Activated T-helper 2 cell treated with anti-CD3 and anti-CD28 coated beads, Interferon-gamma antibody, Interleukin-2, Interleukin-4, amounts not matched to agents 10 μg/mL and 5 μg/mL and 100 μg/mL, durations not matched to agents 14 hours and 24 hours and 36 hours (primary cell): ENCODE results near the gene CCDC14. TPM values are rescaled to one million over a fixed set of nuclear protein-coding genes. Genes with fewer than 3 reads are reported as not detected.

Experiments used
- DNase-seq: peaks from one replicate; pipeline ENCODE4 v3.0.0; 2021; ENCODE audit warnings: low spot score
- H3K27ac Mint-ChIP-seq: one replicate; pipeline ENCODE4 v1.8.0; 2021; ENCODE audit warnings: mixed read lengths
- H3K27me3 Mint-ChIP-seq: one replicate; pipeline ENCODE4 v1.8.0; 2021; ENCODE audit warnings: low read depth, mixed read lengths
- H3K36me3 Mint-ChIP-seq: one replicate; pipeline ENCODE4 v1.8.0; 2021; ENCODE audit warnings: low read depth, mixed read lengths
- H3K4me1 Mint-ChIP-seq: one replicate; pipeline ENCODE4 v1.8.0; 2021; ENCODE audit warnings: low read depth, mixed read lengths
- H3K4me3 Mint-ChIP-seq: one replicate; pipeline ENCODE4 v1.8.0; 2021; ENCODE audit warnings: low read depth, mild to moderate bottlenecking, moderate library complexity, mixed read lengths
- H3K9me3 Mint-ChIP-seq: one replicate; pipeline ENCODE4 v1.8.0; 2021; ENCODE audit warnings: mixed read lengths
- intact Hi-C: fragments of 100-400 bp; cut with micrococcal nuclease; formaldehyde crosslinking; loops from one replicate; pipeline ENCODE4 v1.15.1; 2023
- total RNA-seq: library from RNA; stranded (reverse); gene quantifications from 2 replicates; pipeline ENCODE4 v1.2.3, GENCODE V29; 2022

Gene CCDC14
- total RNA-seq, 1 donor from 2014 or later = 51.7 TPM

DNA sequence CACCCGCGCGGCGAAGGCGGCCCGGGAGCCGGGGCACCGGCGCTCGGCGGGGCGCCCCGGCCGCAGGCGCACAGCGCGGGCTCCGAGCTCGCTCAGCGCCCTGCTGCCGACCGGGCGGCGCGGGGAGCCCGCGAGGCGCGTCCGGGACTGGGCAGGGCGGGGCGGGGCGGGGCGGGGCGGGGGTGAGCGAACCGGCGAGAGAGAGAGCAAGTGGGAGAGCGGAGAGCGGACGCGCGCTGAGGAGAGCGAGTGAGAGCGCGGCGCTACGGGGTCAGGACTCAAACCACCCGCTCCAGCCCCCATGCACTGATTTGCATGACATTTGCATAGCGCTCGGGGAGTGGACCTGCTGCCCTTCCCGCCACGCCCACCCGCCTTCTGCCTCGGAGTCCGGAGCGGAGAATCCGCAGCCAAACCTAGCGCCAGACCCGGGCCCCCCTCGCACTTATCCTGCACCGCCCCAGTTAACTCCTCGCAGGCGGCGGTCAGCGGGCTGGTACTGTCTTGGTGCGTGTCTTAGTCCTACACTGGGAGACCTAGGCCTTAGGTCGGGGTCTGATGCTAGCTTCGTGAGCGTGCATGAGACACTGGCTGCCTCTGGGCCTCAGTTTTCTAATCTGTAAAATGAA, 76.7 kb downstream of the CCDC14 start, which contains the start of gene MYLK:
TSS of gene MYLK (minus strand) at position 130 of the 629 bp plus-strand sequence. CDS start 90,491 bp downstream, outside the sequence.
- intact Hi-C loops = loop anchor here (5.0 kb wide), 1 partner anchor 78 kb away; the partner anchor contains the start of gene CCDC14
- no peaks in the 10 kb centered on the region for H3K36me3 Mint-ChIP-seq

GRCh38 chr3:123883701-123884202, 77.3 kb downstream of the CCDC14 start:
- Mint-ChIP-seq H3K36me3 (no peaks in the 10 kb centered on the region), H3K4me3 (peak overlapping the region; percentile 57), H3K27me3 (peaks cover 57% of the 10 kb centered on the region), H3K27ac (no peak overlapping the region), H3K4me1 (peaks cover 10% of the 10 kb centered on the region), H3K9me3 (no peaks in the 10 kb centered on the region)
- no peak for DNase-seq
- intact Hi-C loops = loop anchor here (5.0 kb wide), 1 partner anchor 79 kb away; the partner anchor contains the start of gene CCDC14

More for the DNA sequence above, 76.7 kb downstream of the CCDC14 start, which contains the start of gene MYLK:
- DNase-seq = peak; percentile 56
- H3K9me3 Mint-ChIP-seq = no peaks in the 10 kb centered on the region
- no peak within 1 kb of the TSS for H3K27ac Mint-ChIP-seq
- peak within 1 kb of the TSS; percentile 74 for H3K4me3 Mint-ChIP-seq
- peaks cover 10% of the 10 kb centered on the region for H3K4me1 Mint-ChIP-seq
- H3K27me3 Mint-ChIP-seq = peaks cover 58% of the 10 kb centered on the region

DNA sequence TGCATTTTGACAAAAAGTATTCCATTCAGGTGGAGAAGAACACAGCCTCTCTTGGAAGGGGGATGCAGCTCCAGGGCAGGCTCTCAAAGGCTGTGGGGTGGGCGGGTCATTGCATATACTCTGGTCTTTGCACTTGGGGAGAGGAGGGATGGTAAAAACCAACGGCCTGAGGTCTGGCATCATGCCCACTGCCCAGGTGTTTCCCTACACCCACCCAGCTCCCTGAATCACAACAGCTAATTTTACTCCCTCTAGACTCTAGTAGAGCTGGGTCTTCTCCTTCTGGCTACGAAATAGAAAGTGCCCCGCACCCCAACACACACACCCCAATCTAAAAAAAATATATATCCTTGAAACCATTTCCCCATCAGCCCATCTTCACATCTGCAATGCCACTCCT, 77.9 kb downstream of the CCDC14 start:
- H3K4me1 Mint-ChIP-seq = peaks cover 10% of the 10 kb centered on the region
- intact Hi-C loops = loop anchor here (5.0 kb wide), 1 partner anchor 79 kb away; the partner anchor contains the start of gene CCDC14

GRCh38 chr3:123881771-123882170, 79.3 kb downstream of the CCDC14 start:
- Mint-ChIP-seq H3K4me3 (no peak overlapping the region), H3K9me3 (no peaks in the 10 kb centered on the region), H3K4me1 (peaks cover 10% of the 10 kb centered on the region), H3K27ac (no peak overlapping the region), H3K36me3 (no peaks in the 10 kb centered on the region), H3K27me3 (peaks cover 50% of the 10 kb centered on the region)
- intact Hi-C loops = loop anchor here (5.0 kb wide), 1 partner anchor 81 kb away; the partner anchor contains the start of gene CCDC14
- DNase-seq = no peak

More for the DNA sequence above, 77.9 kb downstream of the CCDC14 start:
- H3K4me3 Mint-ChIP-seq = peak overlapping the region; percentile 57
- no peak overlapping the region for H3K27ac Mint-ChIP-seq
- DNase-seq = no peak
- H3K9me3 Mint-ChIP-seq = no peaks in the 10 kb centered on the region
- H3K27me3 Mint-ChIP-seq = peaks cover 52% of the 10 kb centered on the region
- H3K36me3 Mint-ChIP-seq = no peaks in the 10 kb centered on the region

DNA sequence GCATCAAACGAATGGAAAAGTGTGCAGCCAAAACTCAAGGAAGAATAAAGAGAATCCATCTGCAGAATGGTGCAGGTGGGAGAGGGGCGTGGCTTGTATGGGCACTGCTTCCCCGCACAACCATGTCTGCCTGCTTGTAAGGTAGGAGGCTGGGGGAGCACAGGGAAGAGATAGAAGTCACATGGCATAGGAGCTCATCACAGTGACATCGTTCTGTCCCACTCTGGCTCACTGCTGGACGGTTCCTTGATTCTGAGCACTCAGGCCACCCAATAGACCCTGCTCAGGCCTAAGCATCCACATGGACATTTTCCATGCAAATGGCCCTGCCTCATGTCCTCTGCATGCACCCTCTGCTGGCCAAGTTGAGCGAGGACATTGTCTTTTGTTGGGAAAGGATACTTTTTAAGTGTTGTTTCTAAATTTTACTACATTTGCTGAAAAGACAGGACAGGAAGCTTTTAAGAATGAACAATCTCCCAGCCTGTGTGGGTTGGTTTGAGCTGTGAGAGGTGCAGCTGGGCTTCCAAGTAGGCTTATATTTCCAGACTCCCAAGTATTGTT, 79.9 kb downstream of the CCDC14 start:
- Mint-ChIP-seq H3K27ac (no peak overlapping the region), H3K27me3 (peaks cover 45% of the 10 kb centered on the region), H3K9me3 (no peaks in the 10 kb centered on the region), H3K4me3 (no peak overlapping the region), H3K4me1 (peaks cover 10% of the 10 kb centered on the region), H3K36me3 (no peaks in the 10 kb centered on the region)
- intact Hi-C loops = loop anchor here (5.0 kb wide), 1 partner anchor 81 kb away; the partner anchor contains the start of gene CCDC14
- no peak for DNase-seq

DNA sequence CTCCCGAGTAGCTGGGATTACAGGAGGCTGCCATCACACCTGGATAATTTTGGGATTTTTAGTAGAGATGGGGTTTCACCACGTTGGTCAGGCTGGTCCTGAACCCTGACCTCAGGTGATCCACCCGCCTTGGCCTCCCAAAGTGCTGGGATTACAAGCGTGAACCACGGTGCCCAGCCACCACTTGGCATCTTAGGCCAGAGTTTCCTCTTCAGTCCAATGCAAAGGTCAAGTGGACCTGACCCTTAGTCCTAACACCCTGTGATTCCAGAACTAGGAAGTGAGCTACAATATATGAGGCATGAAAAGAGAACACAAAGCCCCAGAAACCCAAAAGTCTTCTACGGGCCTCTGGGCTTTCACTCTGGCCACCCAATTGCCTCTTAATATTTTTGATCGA, 82.2 kb downstream of the CCDC14 start:
- intact Hi-C loops = no loop called here
- H3K4me1 Mint-ChIP-seq = peaks cover 5% of the 10 kb centered on the region
- H3K9me3 Mint-ChIP-seq = no peaks in the 10 kb centered on the region
- H3K27me3 Mint-ChIP-seq = peaks cover 48% of the 10 kb centered on the region
- H3K27ac Mint-ChIP-seq = no peak overlapping the region
- no peak for DNase-seq
- no peaks in the 10 kb centered on the region for H3K36me3 Mint-ChIP-seq
- H3K4me3 Mint-ChIP-seq = no peak overlapping the region

GRCh38 chr3:123877965-123878364, 83.1 kb downstream of the CCDC14 start:
- no peaks in the 10 kb centered on the region for H3K9me3 Mint-ChIP-seq
- DNase-seq = no peak
- intact Hi-C loops = no loop called here
- no peaks in the 10 kb centered on the region for H3K4me1 Mint-ChIP-seq
- peaks cover 45% of the 10 kb centered on the region for H3K27me3 Mint-ChIP-seq
- H3K36me3 Mint-ChIP-seq = no peaks in the 10 kb centered on the region
- no peak overlapping the region for H3K27ac Mint-ChIP-seq
- H3K4me3 Mint-ChIP-seq = no peak overlapping the region

DNA sequence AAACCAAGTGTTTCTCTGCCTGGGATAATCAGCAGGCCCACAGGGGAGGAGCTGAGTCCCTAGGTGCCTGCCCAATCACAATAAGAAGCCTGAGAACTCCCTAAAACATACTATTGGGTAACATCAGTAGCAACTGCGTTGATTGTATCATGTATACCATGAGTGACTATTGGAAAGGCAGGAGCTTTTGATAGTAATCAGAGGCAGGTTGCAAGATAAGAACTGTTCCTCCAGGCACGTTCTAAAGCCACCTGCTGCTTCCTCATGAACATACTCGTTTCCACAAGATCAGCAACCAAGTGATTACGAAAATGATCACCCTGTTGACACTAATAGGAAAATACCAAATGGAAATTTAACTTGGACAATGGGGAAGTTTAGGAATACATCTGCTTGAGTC, 83.6 kb downstream of the CCDC14 start:
- intact Hi-C loops = no loop called here
- no peak for DNase-seq
- H3K27me3 Mint-ChIP-seq = peaks cover 41% of the 10 kb centered on the region
- H3K9me3 Mint-ChIP-seq = no peaks in the 10 kb centered on the region
- H3K27ac Mint-ChIP-seq = no peak overlapping the region
- no peaks in the 10 kb centered on the region for H3K36me3 Mint-ChIP-seq
- no peak overlapping the region for H3K4me3 Mint-ChIP-seq
- H3K4me1 Mint-ChIP-seq = no peaks in the 10 kb centered on the region

DNA sequence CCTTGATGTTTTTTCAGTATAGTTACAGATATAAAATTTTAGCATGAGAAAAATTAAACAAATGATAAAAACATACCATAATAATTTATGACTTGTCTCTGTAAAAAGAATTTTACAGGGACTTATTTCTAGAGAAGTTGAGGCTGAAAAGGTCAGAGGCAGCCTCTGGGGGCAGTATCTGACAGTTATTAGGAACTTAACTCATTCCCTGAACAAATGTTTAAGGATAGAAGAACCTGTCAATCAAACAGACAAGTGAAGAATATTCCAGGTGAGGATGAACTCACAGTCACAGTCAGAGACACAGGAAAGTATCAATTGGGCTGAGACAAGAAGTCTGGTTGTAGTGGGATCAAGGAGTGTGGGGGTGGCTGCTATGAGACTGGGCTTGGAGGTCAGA, 84.2 kb downstream of the CCDC14 start:
- H3K27ac Mint-ChIP-seq = no peak overlapping the region
- H3K36me3 Mint-ChIP-seq = no peaks in the 10 kb centered on the region
- H3K4me3 Mint-ChIP-seq = no peak overlapping the region
- intact Hi-C loops = no loop called here
- H3K4me1 Mint-ChIP-seq = no peaks in the 10 kb centered on the region
- H3K27me3 Mint-ChIP-seq = peaks cover 38% of the 10 kb centered on the region
- H3K9me3 Mint-ChIP-seq = no peaks in the 10 kb centered on the region
- no peak for DNase-seq

GRCh38 chr3:123872621-123873020, 88.4 kb downstream of the CCDC14 start:
- DNase-seq = no peak
- Mint-ChIP-seq H3K9me3 (no peaks in the 10 kb centered on the region), H3K4me3 (no peak overlapping the region), H3K4me1 (no peaks in the 10 kb centered on the region), H3K36me3 (no peaks in the 10 kb centered on the region), H3K27me3 (peaks cover 29% of the 10 kb centered on the region), H3K27ac (no peak overlapping the region)
- intact Hi-C loops = no loop called here

- Mint-ChIP-seq H3K4me3 (no peak overlapping the region), H3K27me3 (peaks cover 27% of the 10 kb centered on the region), H3K9me3 (no peaks in the 10 kb centered on the region), H3K4me1 (no peaks in the 10 kb centered on the region), H3K27ac (no peak overlapping the region), H3K36me3 (no peaks in the 10 kb centered on the region)
- intact Hi-C loops = no loop called here
- DNase-seq = no peak
Observed at GRCh38 chr3:123871946-123872345, 89.1 kb downstream of the CCDC14 start.

DNA sequence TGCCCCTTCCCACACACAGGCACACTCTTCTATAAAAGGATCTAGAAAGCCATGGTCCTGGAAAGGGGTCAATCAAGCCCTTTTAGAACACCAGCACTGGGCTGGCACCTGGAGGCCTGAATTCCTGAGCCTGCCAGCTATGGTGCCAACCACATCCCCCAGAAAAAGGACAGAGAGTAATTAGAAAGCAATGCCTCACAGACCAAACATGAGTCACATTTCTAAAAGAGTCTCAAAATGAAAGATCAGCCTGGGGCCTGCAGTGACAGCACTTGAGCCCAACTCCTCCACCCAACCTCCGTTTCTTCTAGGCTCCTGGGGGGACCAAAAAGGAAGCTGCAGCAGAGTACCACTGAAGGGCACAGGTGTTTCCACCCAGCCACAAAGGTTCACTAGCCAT, 91.0 kb downstream of the CCDC14 start:
- intact Hi-C loops = no loop called here
- H3K9me3 Mint-ChIP-seq = no peaks in the 10 kb centered on the region
- peaks cover 20% of the 10 kb centered on the region for H3K27me3 Mint-ChIP-seq
- H3K4me3 Mint-ChIP-seq = no peak overlapping the region
- no peaks in the 10 kb centered on the region for H3K36me3 Mint-ChIP-seq
- no peaks in the 10 kb centered on the region for H3K4me1 Mint-ChIP-seq
- H3K27ac Mint-ChIP-seq = no peak overlapping the region
- no peak for DNase-seq

DNA sequence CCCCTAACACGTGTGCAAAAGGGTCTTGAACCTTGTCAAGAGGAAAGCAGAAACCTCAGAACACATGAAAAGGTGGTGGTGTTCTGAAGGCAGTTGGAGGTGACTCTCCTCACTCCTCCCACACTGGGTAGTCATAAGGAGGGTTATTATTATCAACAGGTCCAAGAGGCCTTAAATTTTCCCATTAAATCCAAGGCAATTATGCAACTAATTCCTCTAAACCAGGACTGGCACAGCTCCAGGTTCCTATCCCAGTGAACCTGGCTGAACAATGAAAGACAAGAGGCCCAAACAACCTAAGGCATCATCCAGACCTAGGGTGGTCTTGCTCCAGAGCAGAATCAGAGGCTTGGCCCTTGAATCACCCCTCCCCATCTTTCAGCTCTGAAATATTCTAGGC, 91.9 kb downstream of the CCDC14 start:
- Mint-ChIP-seq H3K27me3 (peaks cover 12% of the 10 kb centered on the region), H3K4me1 (no peaks in the 10 kb centered on the region), H3K27ac (no peak overlapping the region)

More for the DNA sequence above, 91.9 kb downstream of the CCDC14 start:
- intact Hi-C loops = no loop called here
- H3K4me3 Mint-ChIP-seq = no peak overlapping the region
- no peaks in the 10 kb centered on the region for H3K9me3 Mint-ChIP-seq
- DNase-seq = no peak
- H3K36me3 Mint-ChIP-seq = no peaks in the 10 kb centered on the region
